Measurements from ENCODE around the gene DCTN2.

DNA sequence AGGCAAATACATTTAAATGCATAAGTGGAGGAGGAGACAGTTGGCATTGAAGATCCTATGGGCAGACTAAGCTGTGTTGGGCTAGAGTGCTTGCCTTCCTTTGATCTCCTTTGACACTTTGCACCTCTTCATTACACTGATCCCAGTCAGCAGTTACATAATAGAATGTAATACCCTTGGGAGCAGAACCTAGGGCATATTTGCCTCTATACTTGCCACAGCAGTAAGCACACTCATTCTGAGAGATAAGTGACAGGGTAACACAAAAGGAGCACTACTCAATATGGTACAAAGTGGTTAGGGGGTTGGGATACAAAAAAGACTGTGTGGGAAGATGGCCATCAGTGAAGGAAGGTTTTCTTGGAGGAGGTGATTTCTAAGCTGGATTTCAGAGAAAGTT is 50.2 kb downstream of the DCTN2 start:
- TF ChIP-seq GATA3 (IDR thresholded peaks at IDR 0.05; ENCODE audit: low read depth, low read length) = no peak
- TF ChIP-seq GATA2 (IDR thresholded peaks at IDR 0.05; ENCODE audit: low read depth, low read length) = no peak

All from SH-SY5Y (cell line).